22Rv1 (cell line): ENCODE data around the gene KCNJ3.

Experiments used
- CTCF ChIP-seq: fragments of 450-650 bp; IDR thresholded peaks from 2 replicates; pipeline ENCODE4 v1.5.1; 2017; ENCODE audit warnings: mild to moderate bottlenecking
- ZFX ChIP-seq: fragments of 450-650 bp; IDR thresholded peaks from 2 replicates; pipeline ENCODE4 v1.6.1; 2017; ENCODE audit warnings: antibody characterized with exemption, borderline replicate concordance

- no peak for TF ChIP-seq CTCF
- TF ChIP-seq ZFX = no peak
Observed at GRCh38 chr2:154855138-154855537, 156.6 kb downstream of the KCNJ3 start.
